Mucosa of rectum (tissue), 2 donors: ENCODE data around the gene USP16.
"Not testable (repeated sequence)": the region's sequence is repeated elsewhere in the genome, so short reads cannot be mapped to it uniquely, and the experiment has no call there.

Experiments used
- H3K27ac ChIP-seq, 2 donors: one replicate each; pipeline ENCODE4 v1.7.0; 2013; ENCODE audit warnings: inconsistent platforms in 2 of 2, low read depth in 2 of 2, low read length in 2 of 2
- H3K27me3 ChIP-seq, 2 donors: one replicate each; pipeline ENCODE4 v1.7.0; 2013; ENCODE audit warnings: low read length in 2 of 2; ENCODE audit not compliant: control insufficient read depth in 2 of 2, insufficient read depth in 2 of 2
- H3K36me3 ChIP-seq, 2 donors: one replicate each; pipeline ENCODE4 v1.7.0; 2013; ENCODE audit warnings: low read length in 2 of 2; ENCODE audit not compliant: control insufficient read depth in 2 of 2, insufficient read depth in 2 of 2
- H3K4me1 ChIP-seq, 2 donors: one replicate each; pipeline ENCODE4 v1.7.0; 2013; ENCODE audit warnings: low read length in 2 of 2, mild to moderate bottlenecking in 1 of 2; ENCODE audit not compliant: control insufficient read depth in 2 of 2, insufficient read depth in 2 of 2
- H3K4me3 ChIP-seq, 2 donors: one replicate each; pipeline ENCODE4 v1.7.0; 2013; ENCODE audit warnings: low read length in 2 of 2
- H3K9ac ChIP-seq, 2 donors: one replicate each; pipeline ENCODE4 v1.7.0; 2013; ENCODE audit warnings: low read length in 2 of 2, low read depth in 1 of 2, mild to moderate bottlenecking in 1 of 2
- H3K9me3 ChIP-seq, 2 donors: one replicate each; pipeline ENCODE4 v1.7.0; 2013; ENCODE audit warnings: low read length in 2 of 2; ENCODE audit not compliant: control insufficient read depth in 2 of 2
- donor health status: healthy.
- donor health status: Normal muscosa, but diverticular disease.

USP16 gene

DNA sequence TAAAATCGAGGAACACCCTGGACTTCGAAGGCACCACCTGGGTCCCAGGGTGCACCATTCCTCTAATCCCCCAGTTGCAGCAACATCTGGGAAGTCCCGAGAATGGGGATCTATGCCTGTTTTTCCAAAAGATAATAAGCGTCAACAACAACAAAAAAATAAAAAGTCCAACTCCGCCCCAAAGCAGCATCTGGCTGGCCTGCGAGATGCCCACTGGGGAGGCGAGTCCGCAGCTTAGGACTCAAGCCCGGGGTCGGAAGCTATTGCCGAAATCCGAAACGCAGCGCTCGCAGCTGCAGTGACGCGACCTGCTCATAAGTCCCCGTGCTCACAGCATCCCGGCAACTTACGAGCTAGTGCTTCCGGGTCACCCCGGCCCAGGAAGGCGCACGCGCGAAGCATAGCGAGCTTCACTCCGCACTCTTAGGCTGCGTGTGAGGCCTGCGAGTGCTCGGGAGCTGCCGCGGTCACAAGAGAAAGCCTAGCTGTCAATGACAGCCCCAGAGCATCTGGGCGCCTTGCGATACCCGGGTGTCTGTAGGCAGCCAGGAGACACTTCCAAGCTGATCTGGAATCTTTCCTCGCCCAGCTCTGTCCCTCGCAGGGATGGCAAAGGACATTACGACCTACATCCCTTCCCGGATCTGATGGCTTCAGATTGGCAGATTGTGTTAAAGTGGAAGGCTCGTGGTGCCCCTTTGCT, 21.9 kb upstream of the USP16 start:
- peak overlapping the region; percentile 91 to 98 for H3K27ac ChIP-seq
- no peaks in the 10 kb centered on the region for H3K9me3 ChIP-seq
- H3K9ac ChIP-seq, result peak overlapping the region; percentile 81 to 100
- H3K4me3 ChIP-seq, result peak overlapping the region; percentile 75 to 97
- peaks cover 3 to 5% of the 10 kb centered on the region in 2 donors for H3K36me3 ChIP-seq
- H3K4me1 ChIP-seq, result peaks cover 2 to 5% of the 10 kb centered on the region in 2 donors
- no peaks in the 10 kb centered on the region for H3K27me3 ChIP-seq

DNA sequence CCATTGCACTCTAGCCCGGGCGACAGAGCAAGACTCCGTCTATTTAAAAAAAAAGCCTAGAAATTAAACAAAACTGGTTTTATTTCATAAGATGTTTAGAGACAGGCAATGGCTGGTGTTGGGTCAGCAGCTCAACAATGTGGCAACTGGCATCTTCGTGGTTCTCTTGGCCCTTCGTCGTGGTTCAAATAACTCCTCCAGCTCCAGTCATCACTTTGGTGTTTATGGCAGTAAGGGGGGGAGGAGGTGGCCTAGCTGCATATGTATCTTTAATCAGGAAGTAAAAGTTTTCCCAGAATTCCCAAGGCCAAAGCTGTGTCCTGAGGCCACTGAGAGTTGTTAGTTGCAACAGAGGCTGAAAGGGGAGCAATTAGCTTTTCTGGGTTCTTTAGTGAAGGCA, 18.8 kb upstream of the USP16 start:
- Histone ChIP-seq H3K9me3 (no peaks in the 10 kb centered on the region), H3K36me3 (peaks cover 8 to 9% of the 10 kb centered on the region in 2 donors), H3K4me3 (no peak overlapping the region), H3K27ac (no peak overlapping the region), H3K27me3 (no peaks in the 10 kb centered on the region), H3K9ac (no peak overlapping the region), H3K4me1 (peaks cover 2 to 5% of the 10 kb centered on the region in 2 donors)

DNA sequence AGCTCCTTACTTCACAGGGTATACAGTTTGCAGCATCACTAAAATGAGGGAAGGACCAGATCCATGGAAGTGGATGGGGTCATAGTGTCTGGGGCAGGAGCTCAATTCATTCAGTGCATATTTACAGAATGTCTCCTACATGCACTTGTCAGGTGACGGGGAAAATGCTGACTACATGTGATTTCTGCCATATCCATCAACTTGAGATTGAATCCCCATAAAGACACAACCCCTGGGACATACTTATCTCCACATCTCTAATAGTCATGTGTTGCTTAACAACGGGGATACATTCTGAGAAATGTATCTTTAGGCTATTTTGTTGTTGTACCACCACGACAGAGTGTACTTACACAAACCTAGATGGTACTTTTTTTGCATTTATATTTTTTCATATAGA, 17.3 kb upstream of the USP16 start:
- Histone ChIP-seq H3K4me3 (no peak overlapping the region), H3K36me3 (peaks cover 8 to 9% of the 10 kb centered on the region in 2 donors), H3K27me3 (no peaks in the 10 kb centered on the region), H3K4me1 (peaks cover 2 to 5% of the 10 kb centered on the region in 2 donors), H3K9me3 (no peaks in the 10 kb centered on the region), H3K9ac (no peak overlapping the region), H3K27ac (no peak overlapping the region)

DNA sequence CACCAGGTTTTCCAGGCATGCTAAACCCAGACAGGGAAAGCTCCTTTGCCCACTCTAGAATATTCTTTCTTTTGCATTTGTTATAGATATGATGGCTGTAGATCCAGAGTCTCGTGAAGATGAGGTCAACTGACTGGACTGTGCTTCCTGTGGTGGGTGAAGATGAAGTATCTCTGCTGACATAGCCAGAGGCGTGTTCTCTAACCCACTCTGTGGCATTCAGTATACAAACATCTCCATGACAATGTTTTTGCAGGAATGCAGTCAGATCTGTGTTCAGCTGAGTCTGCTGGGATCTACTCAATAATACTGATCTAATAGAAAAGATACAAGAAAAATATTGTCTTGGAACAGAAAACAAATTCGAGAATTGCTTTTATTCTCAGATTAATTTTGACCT, 16.7 kb upstream of the USP16 start:
- Histone ChIP-seq H3K4me1 (peaks cover 0 to 2% of the 10 kb centered on the region in 2 donors), H3K4me3 (no peak overlapping the region), H3K9ac (no peak overlapping the region), H3K36me3 (peaks cover 8 to 9% of the 10 kb centered on the region in 2 donors), H3K27ac (no peak overlapping the region), H3K9me3 (no peaks in the 10 kb centered on the region), H3K27me3 (no peaks in the 10 kb centered on the region)

DNA sequence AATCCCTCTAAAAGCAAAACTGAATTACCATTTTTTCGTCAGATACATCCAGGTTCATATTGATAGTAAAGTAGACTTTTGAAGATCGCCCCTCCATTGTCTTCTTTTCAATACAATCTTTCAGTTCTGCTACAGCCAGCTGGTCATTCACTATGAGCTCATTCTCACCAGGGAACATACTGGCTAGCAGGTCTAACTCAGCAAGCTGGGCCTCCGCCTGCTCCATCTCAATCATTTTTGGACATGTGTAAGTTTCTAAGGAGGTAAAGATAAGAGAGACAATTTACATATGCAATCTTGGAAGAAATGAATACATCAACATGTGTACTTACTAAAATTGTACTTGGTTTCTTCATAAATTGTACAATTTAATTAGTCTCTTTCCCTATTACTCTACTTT, 16.1 kb upstream of the USP16 start:
- no peaks in the 10 kb centered on the region for H3K9me3 ChIP-seq
- no peak overlapping the region for H3K4me3 ChIP-seq
- H3K27me3 ChIP-seq, result no peaks in the 10 kb centered on the region
- H3K4me1 ChIP-seq, result peaks cover 0 to 2% of the 10 kb centered on the region in 2 donors
- no peak overlapping the region for H3K27ac ChIP-seq
- no peak overlapping the region for H3K9ac ChIP-seq
- H3K36me3 ChIP-seq, result peaks cover 8 to 9% of the 10 kb centered on the region in 2 donors

DNA sequence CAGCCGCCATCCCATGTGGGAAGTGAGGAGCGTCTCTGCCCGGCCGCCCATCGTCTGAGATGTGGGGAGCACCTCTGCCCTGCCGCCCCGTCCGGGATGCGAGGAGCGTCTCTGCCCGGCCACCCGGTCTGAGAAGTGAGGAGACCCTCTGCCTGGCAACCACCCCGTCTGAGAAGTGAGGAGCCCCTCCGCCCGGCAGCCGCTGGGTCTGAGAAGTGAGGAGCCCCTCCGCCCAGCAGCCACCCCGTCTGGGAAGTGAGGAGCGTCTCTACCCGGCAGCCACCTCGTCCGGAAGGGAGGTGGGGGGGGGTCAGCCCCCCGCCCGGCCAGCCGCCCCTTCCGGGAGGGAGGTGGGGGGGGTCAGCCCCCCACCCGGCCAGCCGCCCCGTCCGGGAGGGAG, 13.2 kb upstream of the USP16 start:
- not testable (repeated sequence) for H3K4me1 ChIP-seq, H3K27me3 ChIP-seq, H3K36me3 ChIP-seq, H3K27ac ChIP-seq, H3K9me3 ChIP-seq, H3K9ac ChIP-seq, H3K4me3 ChIP-seq

DNA sequence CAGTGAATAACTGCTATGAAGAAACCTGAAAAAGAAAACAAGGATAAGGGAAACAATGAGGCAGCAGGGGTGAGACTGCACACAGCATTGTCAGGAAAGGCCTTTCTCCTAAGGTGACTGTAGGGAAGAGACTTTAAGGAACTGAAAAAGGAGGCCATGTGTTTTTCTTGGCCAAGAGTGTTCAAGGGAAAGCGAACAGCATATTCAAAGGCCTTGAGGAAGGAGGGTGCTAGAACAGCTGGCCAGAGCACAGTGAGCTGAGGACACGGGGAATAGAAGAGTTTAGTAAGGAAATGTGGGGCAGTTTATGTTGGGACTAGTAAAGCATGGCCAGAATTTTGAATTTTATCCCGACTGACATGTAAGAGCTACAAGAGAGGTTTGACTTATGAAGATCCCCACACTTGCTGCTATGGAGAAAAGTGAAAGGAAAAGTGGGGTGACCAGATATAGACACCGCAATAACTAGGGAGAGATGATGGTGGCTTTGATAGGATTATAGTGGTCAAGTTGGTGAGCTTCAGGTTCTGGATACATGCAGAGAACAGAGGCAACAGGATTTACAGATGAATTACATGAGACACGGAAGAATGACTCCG, 6.7 kb upstream of the USP16 start:
- Histone ChIP-seq H3K27me3 (no peaks in the 10 kb centered on the region), H3K9me3 (no peaks in the 10 kb centered on the region), H3K27ac (no peak overlapping the region), H3K4me3 (peak overlapping the region; percentile 74 to 96), H3K36me3 (no peaks in the 10 kb centered on the region), H3K9ac (peak overlapping the region in 1 of 2 donors; percentile 18), H3K4me1 (peaks cover 7 to 11% of the 10 kb centered on the region in 2 donors)

DNA sequence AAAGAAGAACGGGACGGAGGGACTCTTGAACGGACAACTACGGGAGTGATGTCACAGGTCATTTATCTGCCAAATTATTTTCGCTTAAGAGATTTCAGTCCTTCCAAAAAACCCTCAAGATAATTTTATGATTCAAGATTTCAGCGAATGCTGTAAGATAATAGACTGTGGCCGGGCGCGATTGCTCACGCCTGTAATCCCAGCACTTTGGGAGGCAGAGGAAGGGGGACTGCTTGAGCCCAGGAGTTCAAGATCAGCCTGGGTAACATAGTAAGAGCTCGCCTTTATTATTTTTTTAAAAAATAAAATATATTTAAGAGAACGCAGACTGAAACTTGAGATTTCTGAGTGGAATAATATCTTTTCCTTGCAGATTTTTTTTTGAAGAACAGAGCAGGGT, 5.9 kb upstream of the USP16 start:
- Histone ChIP-seq H3K4me3 (peak overlapping the region; percentile 74 to 96), H3K9me3 (no peaks in the 10 kb centered on the region), H3K9ac (peak overlapping the region; percentile 80 to 84), H3K27me3 (no peaks in the 10 kb centered on the region), H3K27ac (peak overlapping the region in 1 of 2 donors; percentile 80), H3K4me1 (peaks cover 7 to 11% of the 10 kb centered on the region in 2 donors), H3K36me3 (no peaks in the 10 kb centered on the region)

DNA sequence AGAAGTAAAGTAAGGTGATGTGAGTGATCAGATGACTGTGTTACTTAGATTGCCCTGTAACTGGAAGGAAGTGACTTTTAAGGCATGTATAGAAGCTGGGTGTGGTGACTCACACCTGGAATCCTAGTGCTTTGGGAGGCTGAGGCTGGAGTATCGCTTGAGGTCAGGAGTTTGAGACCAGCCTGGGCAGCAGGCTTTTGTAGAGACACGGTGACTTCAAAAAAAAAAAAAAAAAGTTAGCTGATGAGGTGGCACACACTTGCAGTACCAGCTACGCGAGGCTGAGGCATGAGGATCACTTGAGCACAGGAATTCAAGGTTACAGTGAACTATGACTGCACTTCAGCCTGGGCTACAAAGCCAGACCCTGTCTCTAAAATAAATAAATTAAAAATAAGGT, 2.3 kb upstream of the USP16 start:
- Histone ChIP-seq H3K27ac (no peak overlapping the region), H3K4me3 (no peak overlapping the region), H3K9me3 (no peaks in the 10 kb centered on the region), H3K9ac (no peak overlapping the region), H3K27me3 (no peaks in the 10 kb centered on the region), H3K4me1 (peaks cover 11 to 20% of the 10 kb centered on the region in 2 donors), H3K36me3 (no peaks in the 10 kb centered on the region)

DNA sequence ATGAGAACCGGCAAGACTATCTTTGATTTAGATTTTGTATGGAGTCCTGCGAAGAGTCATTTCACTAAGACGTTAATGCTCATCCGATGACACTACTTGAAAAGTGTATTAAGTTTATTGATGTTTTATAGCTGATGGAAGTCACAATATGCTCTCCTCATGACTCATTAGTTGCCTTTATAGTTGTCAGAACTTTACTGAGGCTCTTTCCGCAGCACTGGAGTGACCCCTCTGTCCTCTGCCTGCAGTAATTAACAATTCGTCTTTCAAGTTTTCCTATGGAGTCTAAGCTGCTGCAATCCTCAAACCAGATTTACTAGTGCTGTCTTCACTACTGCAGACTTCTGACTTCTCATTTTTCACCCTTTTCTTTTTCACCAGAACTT, 853 bp downstream of the USP16 start:
- H3K27me3 ChIP-seq, result no peaks in the 10 kb centered on the region
- no peaks in the 10 kb centered on the region for H3K9me3 ChIP-seq
- H3K4me3 ChIP-seq, result peak overlapping the region; percentile 99
- H3K27ac ChIP-seq, result peak overlapping the region; percentile 99 to 100
- H3K36me3 ChIP-seq, result peaks cover 4 to 10% of the 10 kb centered on the region in 2 donors
- H3K9ac ChIP-seq, result peak overlapping the region; percentile 89 to 100
- H3K4me1 ChIP-seq, result peaks cover 4 to 10% of the 10 kb centered on the region in 2 donors
